Caki2 (cell line): ENCODE data around the gene PLEKHJ1. TPM values are rescaled to one million over a fixed set of nuclear protein-coding genes. Genes with fewer than 3 reads are reported as not detected.
"Not testable (repeated sequence)": the region's sequence is repeated elsewhere in the genome, so short reads cannot be mapped to it uniquely, and the experiment has no call there.

Experiments
- DNase-seq: peaks from one replicate; pipeline ENCODE4 v3.0.0-alpha.2; 2015; ENCODE audit warnings: low read depth
- in situ Hi-C: cut with HindIII; loops from 2 replicates; pipeline ENCODE4 v1.10.0; 2016; ENCODE audit warnings: low sequenced_read_pairs, low pct_unique_long_range_greater_than_20kb, mixed read lengths
- total RNA-seq: library from RNA; depleted of rRNA; stranded (reverse); fragments of >200 nt; shearing (Covaris generic); gene quantifications from 2 replicates; pipeline ENCODE4 v1.2.3, GENCODE V29; 2014; ENCODE audit warnings: low replicate concordance; rRNA removed

The PLEKHJ1 gene
- total RNA-seq: 55.9 and 96.2 TPM in 2 replicates

- peak; percentile 94 for DNase-seq
- in situ Hi-C loops: no loop called here
These were observed at the start of gene PLEKHJ1, which contains the start of gene SF3A2 for GRCh38 chr19:2236314-2237050. Gene PLEKHJ1, minus strand, starts transcription at chr19:2236329. Its CDS starts 81 bp downstream, at chr19:2236248. Gene SF3A2, plus strand, starts transcription at chr19:2236824. Its CDS starts 6,595 bp downstream, at chr19:2243419.

GRCh38 chr19:2283835-2284507 lies 47.8 kb upstream of the PLEKHJ1 start:
- in situ Hi-C loops: no loop called here
- DNase-seq: no peak

GRCh38 chr19:2282862-2283237 lies 46.7 kb upstream of the PLEKHJ1 start:
- no peak for DNase-seq
- in situ Hi-C loops: no loop called here

GRCh38 chr19:2282062-2282861 lies 46.1 kb upstream of the PLEKHJ1 start, which contains the start of gene PEAK3:
Gene PEAK3, minus strand, starts transcription at chr19:2282175. Its CDS starts 1,244 bp downstream, at chr19:2280931.
- DNase-seq: no peak
- in situ Hi-C loops: no loop called here

- in situ Hi-C loops: not testable (repeated sequence)
These were observed 45.3 kb upstream of the PLEKHJ1 start for GRCh38 chr19:2281265-2282061.

GRCh38 chr19:2280633-2281264 lies 44.6 kb upstream of the PLEKHJ1 start:
- in situ Hi-C loops: no loop called here
- no peak for DNase-seq

More at GRCh38 chr19:2281265-2282061, 45.3 kb upstream of the PLEKHJ1 start:
- not testable (repeated sequence) for DNase-seq

GRCh38 chr19:2278459-2279158 lies 42.5 kb upstream of the PLEKHJ1 start:
- DNase-seq: no peak
- in situ Hi-C loops: no loop called here

- in situ Hi-C loops: no loop called here
- DNase-seq: no peak
These were observed 41.0 kb upstream of the PLEKHJ1 start for GRCh38 chr19:2277138-2277537.

GRCh38 chr19:2276429-2276986 lies 40.4 kb upstream of the PLEKHJ1 start:
- DNase-seq: no peak
- in situ Hi-C loops: no loop called here

GRCh38 chr19:2275588-2276428 lies 39.7 kb upstream of the PLEKHJ1 start:
- in situ Hi-C loops: no loop called here

GRCh38 chr19:2274931-2275535 lies 38.9 kb upstream of the PLEKHJ1 start:
- in situ Hi-C loops: no loop called here
- DNase-seq: peak; percentile 32

More at GRCh38 chr19:2275588-2276428, 39.7 kb upstream of the PLEKHJ1 start:
- no peak for DNase-seq

GRCh38 chr19:2274185-2274711 lies 38.1 kb upstream of the PLEKHJ1 start:
- in situ Hi-C loops: no loop called here
- no peak for DNase-seq

- peak; percentile 54 for DNase-seq
- in situ Hi-C loops: no loop called here
These were observed 37.4 kb upstream of the PLEKHJ1 start for GRCh38 chr19:2273356-2274184.
